Peyer's patch (tissue), 4 donors: Measurements from ENCODE around the gene MAZ.

Source experiments
- POLR2A ChIP-seq, 2 donors: fragments of 450-650 bp; IDR thresholded peaks; one replicate each; pipeline ENCODE4 v1.5.1; 2017; ENCODE audit warnings: antibody characterized with exemption in 2 of 2, mild to moderate bottlenecking in 2 of 2, moderate library complexity in 2 of 2
- TF ChIP-seq, protein P1 (sequence below), 6 experiments: fragments of 450-650 bp in 4 of 6; fragments of 200-600 bp in 2 of 6; sonication (generic) in 1 of 6; IDR thresholded peaks; one replicate each; pipeline ENCODE4 v1.5.1; 2017 to 2019; ENCODE audit warnings: antibody characterized with exemption in 6 of 6, mild to moderate bottlenecking in 3 of 6, moderate library complexity in 1 of 6

- TF ChIP-seq, protein P1, sequence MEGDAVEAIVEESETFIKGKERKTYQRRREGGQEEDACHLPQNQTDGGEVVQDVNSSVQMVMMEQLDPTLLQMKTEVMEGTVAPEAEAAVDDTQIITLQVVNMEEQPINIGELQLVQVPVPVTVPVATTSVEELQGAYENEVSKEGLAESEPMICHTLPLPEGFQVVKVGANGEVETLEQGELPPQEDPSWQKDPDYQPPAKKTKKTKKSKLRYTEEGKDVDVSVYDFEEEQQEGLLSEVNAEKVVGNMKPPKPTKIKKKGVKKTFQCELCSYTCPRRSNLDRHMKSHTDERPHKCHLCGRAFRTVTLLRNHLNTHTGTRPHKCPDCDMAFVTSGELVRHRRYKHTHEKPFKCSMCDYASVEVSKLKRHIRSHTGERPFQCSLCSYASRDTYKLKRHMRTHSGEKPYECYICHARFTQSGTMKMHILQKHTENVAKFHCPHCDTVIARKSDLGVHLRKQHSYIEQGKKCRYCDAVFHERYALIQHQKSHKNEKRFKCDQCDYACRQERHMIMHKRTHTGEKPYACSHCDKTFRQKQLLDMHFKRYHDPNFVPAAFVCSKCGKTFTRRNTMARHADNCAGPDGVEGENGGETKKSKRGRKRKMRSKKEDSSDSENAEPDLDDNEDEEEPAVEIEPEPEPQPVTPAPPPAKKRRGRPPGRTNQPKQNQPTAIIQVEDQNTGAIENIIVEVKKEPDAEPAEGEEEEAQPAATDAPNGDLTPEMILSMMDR (IDR thresholded peaks at IDR 0.05): peak; percentile 60 to 84 (median 70)
- TF ChIP-seq POLR2A (IDR thresholded peaks at IDR 0.05): no peak
Observed at GRCh38 chr16:29784901-29785500, 21.3 kb upstream of the MAZ start.
